Choroid plexus epithelial cell (primary cell): ENCODE data around the gene SH2D1B.

ENCODE experiments used
- DNase-seq: peaks from one replicate; pipeline ENCODE4 v3.0.0-alpha.2; 2010; ENCODE audit warnings: low read depth
- H3K4me3 ChIP-seq: 2 replicates; pipeline ENCODE4 v1.5.1; 2011; ENCODE audit warnings: low read depth, mild to moderate bottlenecking, control low read depth, low read length, moderate library complexity
- CTCF ChIP-seq: conservative IDR thresholded peaks from 2 replicates; pipeline ENCODE4 v1.5.1; 2011; ENCODE audit warnings: low read depth, mild to moderate bottlenecking, control low read depth, inconsistent platforms, low read length, moderate library complexity

The SH2D1B gene

GRCh38 chr1:162416215-162416614 lies 4.3 kb upstream of the SH2D1B start:
- DNase-seq, result no peak
- no peak for TF ChIP-seq CTCF
- no peak overlapping the region for H3K4me3 ChIP-seq

GRCh38 chr1:162407539-162407938 lies 4.4 kb downstream of the SH2D1B start:
- H3K4me3 ChIP-seq, result no peak overlapping the region
- no peak for TF ChIP-seq CTCF
- DNase-seq, result no peak

GRCh38 chr1:162406811-162407210 lies 5.1 kb downstream of the SH2D1B start:
- DNase-seq, result peak; percentile 73
- TF ChIP-seq CTCF, result no peak
- no peak overlapping the region for H3K4me3 ChIP-seq

GRCh38 chr1:162405800-162406199 lies 6.1 kb downstream of the SH2D1B start:
- TF ChIP-seq CTCF, result no peak
- DNase-seq, result peak; percentile 69
- H3K4me3 ChIP-seq, result no peak overlapping the region

GRCh38 chr1:162404550-162405160 lies 7.3 kb downstream of the SH2D1B start:
- TF ChIP-seq CTCF, result no peak
- DNase-seq, result peak; percentile 75
- H3K4me3 ChIP-seq, result no peak overlapping the region

GRCh38 chr1:162400790-162401355 lies 11.1 kb downstream of the SH2D1B start:
- no peak overlapping the region for H3K4me3 ChIP-seq
- TF ChIP-seq CTCF, result no peak
- DNase-seq, result no peak

GRCh38 chr1:162398999-162399580 lies 12.8 kb downstream of the SH2D1B start:
- no peak overlapping the region for H3K4me3 ChIP-seq
- TF ChIP-seq CTCF, result no peak
- no peak for DNase-seq
